ENCODE measurements around the gene FCHSD1.

GRCh38 chr5:141608557-141608956 is 42.7 kb downstream of the FCHSD1 start:
- TF ChIP-seq TSHZ2 (CRISPR knock-in tag; IDR thresholded peaks at IDR 0.05) (no peak), ZNF70 (CRISPR knock-in tag; IDR thresholded peaks at IDR 0.05) (no peak)

Measured in SK-N-SH treated with all-trans-retinoic acid at 6 μM for 48 hours (cell line).